Melanocyte of skin (primary cell): ENCODE results near the gene BCAP29. TPM values are rescaled to one million over a fixed set of nuclear protein-coding genes. Genes with fewer than 3 reads are reported as not detected.

Experiments
- small RNA-seq, 2 donors: library from RNA; depleted of rRNA; stranded (forward); fragments of <200 nt; gene quantifications; one replicate each; pipeline ENCODE3, GENCODE V24; 2012
- total RNA-seq, 2 donors: library from RNA; depleted of rRNA; stranded (reverse); fragments of >200 nt; gene quantifications; 2 replicates each; pipeline ENCODE4 v1.2.3, GENCODE V29; 2012

Gene BCAP29
- total RNA-seq, result 10 to 100 TPM; 48.0 to 60.9 TPM

GRCh38 chr7:107579885-107580715 is at the start of gene BCAP29:
Gene BCAP29, plus strand, starts transcription at chr7:107580246. Its CDS starts 527 bp downstream, at chr7:107580773.

DNA sequence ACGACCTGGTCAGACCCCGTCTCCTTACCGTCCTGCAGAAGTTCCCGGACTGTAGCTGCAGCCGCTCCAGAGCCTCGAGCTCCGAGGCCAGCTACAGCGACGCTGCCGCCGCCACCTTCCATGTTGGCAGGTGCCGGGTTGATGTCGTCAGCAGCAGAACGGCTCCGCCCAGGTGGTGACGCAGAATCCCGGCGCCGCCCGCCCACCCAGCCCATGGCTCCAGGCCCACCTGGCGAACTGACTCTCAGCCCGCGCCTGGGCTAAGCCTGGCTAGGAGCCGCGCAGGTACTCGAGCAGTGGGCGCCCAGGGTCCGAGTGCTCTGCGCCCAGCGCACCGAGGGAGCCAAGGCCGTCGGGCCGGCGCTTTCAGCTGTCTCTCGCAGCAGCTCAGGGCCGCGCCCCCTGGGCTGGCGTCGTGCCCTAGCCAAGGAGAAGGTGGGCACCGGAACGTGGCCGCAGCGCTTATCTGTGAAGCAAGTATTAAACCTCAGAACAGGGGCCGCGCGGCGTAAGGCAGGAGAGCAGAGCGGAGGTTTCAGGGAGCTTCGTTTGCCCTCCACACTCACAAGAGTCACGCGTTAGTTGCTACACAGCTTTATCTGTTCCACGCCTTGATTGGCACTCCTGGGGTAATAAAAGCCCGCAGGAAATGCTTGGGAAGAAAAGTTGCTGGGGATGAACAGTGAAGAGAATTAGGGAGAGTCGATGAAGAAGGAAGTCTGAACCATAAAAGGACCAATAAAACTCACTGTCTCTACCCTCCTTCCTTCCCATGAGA is 16.1 kb upstream of the BCAP29 start, which contains the start of the genes COG5 and DUS4L:
COG5 (minus strand) TSS at position 146 of the 778 bp plus-strand sequence; CDS start at position 122, 24 bp downstream.
DUS4L (plus strand) TSS at position 197 of the 778 bp plus-strand sequence. CDS start 3,100 bp downstream, outside the sequence.

DNA sequence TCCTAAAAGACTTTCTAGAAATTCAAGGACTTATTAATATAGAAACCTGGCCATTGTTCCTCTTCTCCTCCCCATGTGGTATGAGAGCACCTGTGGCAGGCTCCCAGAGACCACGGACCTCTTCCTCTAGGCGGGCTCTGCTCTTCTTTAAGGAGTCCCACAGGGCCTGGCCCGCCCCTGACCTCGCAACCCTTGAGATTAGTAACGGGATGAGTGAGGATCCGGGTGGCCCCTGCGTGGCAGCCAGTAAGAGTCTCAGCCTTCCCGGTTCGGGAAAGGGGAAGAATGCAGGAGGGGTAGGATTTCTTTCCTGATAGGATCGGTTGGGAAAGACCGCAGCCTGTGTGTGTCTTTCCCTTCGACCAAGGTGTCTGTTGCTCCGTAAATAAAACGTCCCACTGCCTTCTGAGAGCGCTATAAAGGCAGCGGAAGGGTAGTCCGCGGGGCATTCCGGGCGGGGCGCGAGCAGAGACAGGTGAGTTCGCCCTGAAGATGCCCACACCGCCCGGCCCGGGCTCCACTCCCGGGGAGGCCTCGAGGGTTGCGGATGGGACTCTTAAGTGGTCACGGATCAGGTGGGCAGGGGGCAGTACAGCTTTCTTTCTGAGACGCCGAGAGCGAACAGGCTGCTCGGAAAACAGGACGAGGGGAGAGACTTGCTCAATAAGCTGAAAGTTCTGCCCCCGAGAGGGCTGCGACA is 80.5 kb downstream of the BCAP29 start, which contains the start of gene SLC26A4:
SLC26A4 (plus strand) TSS at position 448 of the 700 bp plus-strand sequence. CDS start 814 bp downstream, outside the sequence.

Small RNAs within 50 kb of the gene (small RNA-seq; reads per million reads assigned to genes)
- gene BANF1P5 (0 reads per million in 2 donors), gene RF01233 (0 reads per million in 2 donors)

Other genes starting within 250 kb of the BCAP29 start
- gene GPR22, start 110.2 kb upstream of the BCAP29 start, total RNA-seq, result not detected
- 10 to 100 TPM; 18.3 to 23.1 TPM for gene COG5, start 16.3 kb upstream of the BCAP29 start, total RNA-seq
- 1 to 10 TPM; 4.5 to 4.7 TPM for gene DUS4L, start 16.3 kb upstream of the BCAP29 start, total RNA-seq
- gene SLC26A4, start 80.6 kb downstream of the BCAP29 start, total RNA-seq, result 1 to 10 TPM in 1 of 2 donors, under 1 TPM in 1; 0.33 to 1.7 TPM
- gene CBLL1, start 163.9 kb downstream of the BCAP29 start, total RNA-seq, result 10 to 100 TPM; 29.3 to 43.3 TPM
- gene SLC26A3, start 223.0 kb downstream of the BCAP29 start, total RNA-seq, result not detected